Subcutaneous abdominal adipose tissue (tissue), 5 donors: ENCODE measurements around the gene FAM184B.
"Not testable (repeated sequence)": the region's sequence is repeated elsewhere in the genome, so short reads cannot be mapped to it uniquely, and the experiment has no call there.

Experiments used
- H3K27ac ChIP-seq: one replicate; pipeline ENCODE4 v1.7.0; 2013; ENCODE audit warnings: low read depth, mild to moderate bottlenecking, inconsistent platforms, low read length, moderate library complexity
- H3K27me3 ChIP-seq, 5 donors: one replicate each; pipeline ENCODE4 v1.7.0; 2013; ENCODE audit warnings: low read length in 5 of 5, inconsistent platforms in 1 of 5; ENCODE audit not compliant: control insufficient read depth in 5 of 5, insufficient read depth in 4 of 5
- H3K36me3 ChIP-seq, 5 donors: one replicate each; pipeline ENCODE4 v1.7.0; 2013; ENCODE audit warnings: low read length in 5 of 5; ENCODE audit not compliant: control insufficient read depth in 5 of 5, insufficient read depth in 5 of 5
- H3K4me1 ChIP-seq, 5 donors: one replicate each; pipeline ENCODE4 v1.7.0; 2013; ENCODE audit warnings: low read length in 5 of 5, mild to moderate bottlenecking in 3 of 5, moderate library complexity in 1 of 5; ENCODE audit not compliant: control insufficient read depth in 5 of 5, insufficient read depth in 5 of 5
- H3K4me3 ChIP-seq, 5 donors: one replicate each; pipeline ENCODE4 v1.7.0; 2013; ENCODE audit warnings: low read length in 5 of 5, low read depth in 1 of 5
- H3K9ac ChIP-seq, 5 donors: one replicate each; pipeline ENCODE4 v1.7.0; 2013; ENCODE audit warnings: low read length in 5 of 5, mild to moderate bottlenecking in 4 of 5, moderate library complexity in 3 of 5
- H3K9me3 ChIP-seq, 5 donors: one replicate each; pipeline ENCODE4 v1.7.0; 2013; ENCODE audit warnings: low read length in 5 of 5; ENCODE audit not compliant: control insufficient read depth in 5 of 5
- donor health status: healthy.
- donor health status: healthy.
- donor health status: healthy.
- donor health status: healthy.
- donor health status: healthy.

Gene FAM184B

DNA sequence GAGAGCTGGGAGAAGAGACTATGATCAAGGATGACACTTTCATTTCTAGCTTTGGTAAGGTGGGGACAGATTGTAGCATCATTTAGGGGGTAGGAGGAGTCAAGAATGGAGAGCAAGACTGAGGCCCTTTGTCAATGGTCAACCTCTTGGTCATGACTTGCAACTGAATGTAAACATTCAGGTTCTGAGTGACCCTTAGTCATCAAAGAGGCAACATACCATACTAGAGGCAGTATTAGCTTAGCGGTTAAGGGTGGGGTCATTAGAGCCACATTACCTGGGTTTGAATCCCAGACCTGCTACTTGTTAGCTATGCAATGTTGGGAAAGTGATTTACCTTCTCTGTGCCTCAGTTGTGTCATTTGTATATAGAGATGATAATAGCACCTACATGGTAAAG, 90.5 kb downstream of the FAM184B start:
- Histone ChIP-seq H3K27ac (no peak overlapping the region), H3K36me3 (no peaks in the 10 kb centered on the region), H3K4me1 (no peaks in the 10 kb centered on the region), H3K27me3 (no peaks in the 10 kb centered on the region), H3K9me3 (no peaks in the 10 kb centered on the region), H3K4me3 (no peak overlapping the region), H3K9ac (no peak overlapping the region)

GRCh38 chr4:17690135-17690534, 91.3 kb downstream of the FAM184B start:
- Histone ChIP-seq H3K27me3 (no peaks in the 10 kb centered on the region), H3K9me3 (no peaks in the 10 kb centered on the region), H3K27ac (no peak overlapping the region), H3K36me3 (no peaks in the 10 kb centered on the region), H3K4me1 (no peaks in the 10 kb centered on the region), H3K9ac (no peak overlapping the region), H3K4me3 (no peak overlapping the region)

DNA sequence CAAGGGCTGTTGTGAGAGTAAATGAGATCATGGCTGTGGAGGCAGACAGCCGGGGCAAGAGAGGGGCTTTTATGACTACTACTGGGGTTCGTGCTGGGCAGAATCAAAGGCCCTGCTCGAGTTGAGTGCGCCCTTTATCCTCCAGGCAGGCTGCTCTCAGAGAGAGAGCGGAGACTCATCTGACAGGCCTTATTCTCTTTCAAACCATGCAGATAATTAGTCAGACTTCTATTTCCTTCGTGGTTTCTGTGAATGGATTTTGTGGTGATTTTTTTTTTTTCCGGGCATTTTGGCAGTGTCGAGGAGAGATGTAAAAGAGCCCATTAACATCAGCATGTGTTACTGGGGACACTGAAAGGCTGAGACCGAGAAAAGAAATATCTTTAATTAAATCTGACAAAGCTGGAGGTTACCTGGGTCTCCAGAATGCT, 93.4 kb downstream of the FAM184B start:
- H3K9me3 ChIP-seq: no peaks in the 10 kb centered on the region

GRCh38 chr4:17687237-17687857, 94.1 kb downstream of the FAM184B start:
- Histone ChIP-seq H3K4me3 (no peak overlapping the region), H3K9me3 (no peaks in the 10 kb centered on the region), H3K27ac (no peak overlapping the region), H3K9ac (no peak overlapping the region), H3K27me3 (no peaks in the 10 kb centered on the region), H3K36me3 (no peaks in the 10 kb centered on the region), H3K4me1 (no peaks in the 10 kb centered on the region)

More for the DNA sequence above, 93.4 kb downstream of the FAM184B start:
- Histone ChIP-seq H3K27ac (no peak overlapping the region), H3K9ac (no peak overlapping the region), H3K27me3 (no peaks in the 10 kb centered on the region), H3K4me3 (no peak overlapping the region), H3K4me1 (no peaks in the 10 kb centered on the region), H3K36me3 (no peaks in the 10 kb centered on the region)

DNA sequence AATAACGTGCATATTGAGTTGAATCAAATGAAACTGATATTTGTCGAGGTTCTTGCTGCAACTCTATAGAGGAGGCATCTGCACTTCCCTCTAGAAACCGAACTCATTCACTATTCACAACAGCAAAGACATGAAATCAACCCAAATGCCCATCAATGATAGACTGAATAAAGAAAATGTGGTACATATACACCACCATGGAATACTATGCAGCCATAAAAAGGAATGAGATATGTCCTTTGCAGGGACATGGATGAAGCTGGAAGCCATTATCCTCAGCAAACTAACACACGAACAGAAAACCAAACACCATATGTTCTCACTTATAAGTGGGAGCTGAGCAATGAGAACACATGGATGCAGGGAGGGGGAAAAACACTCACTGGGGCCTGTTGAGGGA, 96.8 kb downstream of the FAM184B start:
- H3K4me3 ChIP-seq, H3K4me1 ChIP-seq, H3K36me3 ChIP-seq, H3K27ac ChIP-seq, H3K9ac ChIP-seq, H3K27me3 ChIP-seq, H3K9me3 ChIP-seq: not testable (repeated sequence)

GRCh38 chr4:17682222-17682566, 99.2 kb downstream of the FAM184B start:
- Histone ChIP-seq H3K36me3 (no peaks in the 10 kb centered on the region), H3K4me1 (no peaks in the 10 kb centered on the region), H3K4me3 (no peak overlapping the region), H3K9me3 (no peaks in the 10 kb centered on the region), H3K27me3 (no peaks in the 10 kb centered on the region), H3K27ac (no peak overlapping the region), H3K9ac (no peak overlapping the region)

- Histone ChIP-seq H3K36me3 (no peaks in the 10 kb centered on the region), H3K9me3 (no peaks in the 10 kb centered on the region), H3K9ac (no peak overlapping the region), H3K4me1 (no peaks in the 10 kb centered on the region), H3K4me3 (no peak overlapping the region), H3K27me3 (no peaks in the 10 kb centered on the region), H3K27ac (no peak overlapping the region)
These were observed 99.9 kb downstream of the FAM184B start for GRCh38 chr4:17681281-17682221.

GRCh38 chr4:17680559-17681280, 100.7 kb downstream of the FAM184B start:
- Histone ChIP-seq H3K9ac (no peak overlapping the region), H3K4me1 (no peaks in the 10 kb centered on the region), H3K27ac (no peak overlapping the region), H3K9me3 (no peaks in the 10 kb centered on the region), H3K4me3 (no peak overlapping the region), H3K27me3 (no peaks in the 10 kb centered on the region), H3K36me3 (no peaks in the 10 kb centered on the region)

DNA sequence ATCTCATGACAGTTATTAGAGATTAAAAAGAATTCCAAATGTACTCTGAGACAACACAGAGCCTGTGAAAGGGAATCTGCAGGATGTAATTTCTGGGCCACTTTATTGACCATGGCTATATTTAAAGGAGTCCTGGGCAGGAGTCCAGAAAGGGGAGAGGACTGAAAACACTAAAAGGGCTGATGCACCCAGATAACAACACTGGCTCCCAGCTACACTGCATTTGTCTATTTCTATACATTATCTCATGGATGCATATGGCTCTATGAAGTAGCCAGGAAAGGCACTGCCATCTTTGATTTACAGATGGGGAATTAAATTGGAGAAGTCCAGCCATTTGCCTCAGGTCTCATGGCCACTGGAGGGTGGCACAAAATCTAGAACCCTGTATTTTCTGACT, 111.0 kb downstream of the FAM184B start:
- H3K9me3 ChIP-seq: no peaks in the 10 kb centered on the region

GRCh38 chr4:17667653-17668201, 113.7 kb downstream of the FAM184B start:
- Histone ChIP-seq H3K4me1 (peaks cover 0 to 9% (median 0%) of the 10 kb centered on the region in 5 donors), H3K9me3 (no peaks in the 10 kb centered on the region), H3K4me3 (no peak overlapping the region), H3K36me3 (no peaks in the 10 kb centered on the region), H3K27me3 (no peaks in the 10 kb centered on the region), H3K27ac (no peak overlapping the region), H3K9ac (no peak overlapping the region)

More for the DNA sequence above, 111.0 kb downstream of the FAM184B start:
- Histone ChIP-seq H3K4me3 (no peak overlapping the region), H3K27me3 (no peaks in the 10 kb centered on the region), H3K27ac (no peak overlapping the region), H3K4me1 (peaks cover 0 to 3% (median 0%) of the 10 kb centered on the region in 5 donors), H3K36me3 (no peaks in the 10 kb centered on the region), H3K9ac (no peak overlapping the region)
